ENCODE measurements around the gene SLAIN1. TPM values are rescaled to one million over a fixed set of nuclear protein-coding genes. Genes with fewer than 3 reads are reported as not detected.

The SLAIN1 gene
- total RNA-seq, 3 donors from 2014 or later (not counting 1 experiment from before 2014, with no cell fraction given): 14.9 to 29.0 (median 25.7) TPM

DNA sequence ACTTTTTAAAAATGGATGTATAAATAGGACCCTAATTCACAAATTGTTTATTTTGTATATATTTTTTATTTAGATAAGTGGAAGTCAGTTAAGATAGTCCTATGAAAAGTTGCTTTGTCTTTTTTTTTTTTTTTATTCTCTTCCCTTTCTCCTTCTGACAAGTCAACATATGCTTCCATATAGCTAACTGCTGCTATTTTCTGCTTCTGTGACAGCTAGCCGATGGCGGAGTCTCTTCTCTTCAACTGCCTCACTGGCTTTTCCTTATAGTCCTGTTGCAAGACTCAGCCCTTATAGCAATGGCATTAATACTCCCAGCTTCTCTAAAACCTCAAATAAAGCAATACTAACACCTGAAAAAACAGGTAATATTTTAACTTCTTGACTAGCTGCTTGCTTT, 45.3 kb downstream of the SLAIN1 start:
- Mint-ChIP-seq H3K4me3 (no peak overlapping the region), H3K4me1 (peaks cover 6 to 10% of the 10 kb centered on the region in 2 donors), H3K9me3 (no peaks in the 10 kb centered on the region), H3K27me3 (ENCODE audit: low read depth in 2 of 2) (no peaks in the 10 kb centered on the region), H3K27ac (no peak overlapping the region), H3K36me3 (no peaks in the 10 kb centered on the region)
- no peaks in the 10 kb centered on the region for H3K4me1 ChIP-seq (ENCODE audit: control insufficient read depth, insufficient read depth, low read length)
- H3K9me3 ChIP-seq (ENCODE audit: control insufficient read depth, insufficient read depth, low read length): no peaks in the 10 kb centered on the region
- H3K27ac ChIP-seq (ENCODE audit: low read length): no peak overlapping the region
- 94% methylated on average over 2 of the region's 2 CpGs for WGBS (ENCODE audit: insufficient coverage)
- no peak for DNase-seq
- no peak overlapping the region for H3K4me3 ChIP-seq (ENCODE audit: low read length)
- intact Hi-C loops (cut with micrococcal nuclease): no loop called here
- no peaks in the 10 kb centered on the region for H3K27me3 ChIP-seq (ENCODE audit: control insufficient read depth, insufficient read depth, low read length)
- ATAC-seq: no peak
- TF ChIP-seq, protein P1, sequence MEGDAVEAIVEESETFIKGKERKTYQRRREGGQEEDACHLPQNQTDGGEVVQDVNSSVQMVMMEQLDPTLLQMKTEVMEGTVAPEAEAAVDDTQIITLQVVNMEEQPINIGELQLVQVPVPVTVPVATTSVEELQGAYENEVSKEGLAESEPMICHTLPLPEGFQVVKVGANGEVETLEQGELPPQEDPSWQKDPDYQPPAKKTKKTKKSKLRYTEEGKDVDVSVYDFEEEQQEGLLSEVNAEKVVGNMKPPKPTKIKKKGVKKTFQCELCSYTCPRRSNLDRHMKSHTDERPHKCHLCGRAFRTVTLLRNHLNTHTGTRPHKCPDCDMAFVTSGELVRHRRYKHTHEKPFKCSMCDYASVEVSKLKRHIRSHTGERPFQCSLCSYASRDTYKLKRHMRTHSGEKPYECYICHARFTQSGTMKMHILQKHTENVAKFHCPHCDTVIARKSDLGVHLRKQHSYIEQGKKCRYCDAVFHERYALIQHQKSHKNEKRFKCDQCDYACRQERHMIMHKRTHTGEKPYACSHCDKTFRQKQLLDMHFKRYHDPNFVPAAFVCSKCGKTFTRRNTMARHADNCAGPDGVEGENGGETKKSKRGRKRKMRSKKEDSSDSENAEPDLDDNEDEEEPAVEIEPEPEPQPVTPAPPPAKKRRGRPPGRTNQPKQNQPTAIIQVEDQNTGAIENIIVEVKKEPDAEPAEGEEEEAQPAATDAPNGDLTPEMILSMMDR (IDR thresholded peaks at IDR 0.05): no peak
- peaks cover 9% of the 10 kb centered on the region for H3K36me3 ChIP-seq (ENCODE audit: control insufficient read depth, insufficient read depth, low read length)

- intact Hi-C loops (cut with micrococcal nuclease): no loop called here
- 67% methylated on average over 1 of the region's 1 CpG for WGBS (ENCODE audit: insufficient coverage)
- Mint-ChIP-seq H3K27ac (no peak overlapping the region), H3K27me3 (ENCODE audit: low read depth in 2 of 2) (no peaks in the 10 kb centered on the region), H3K4me3 (no peak overlapping the region), H3K4me1 (peaks cover 3 to 4% of the 10 kb centered on the region in 2 donors), H3K9me3 (no peaks in the 10 kb centered on the region), H3K36me3 (no peaks in the 10 kb centered on the region)
- Histone ChIP-seq H3K9me3 (ENCODE audit: control insufficient read depth, insufficient read depth, low read length) (no peaks in the 10 kb centered on the region), H3K27me3 (ENCODE audit: control insufficient read depth, insufficient read depth, low read length) (no peaks in the 10 kb centered on the region), H3K4me3 (ENCODE audit: low read length) (no peak overlapping the region), H3K27ac (ENCODE audit: low read length) (no peak overlapping the region), H3K36me3 (ENCODE audit: control insufficient read depth, insufficient read depth, low read length) (peaks cover 9% of the 10 kb centered on the region), H3K4me1 (ENCODE audit: control insufficient read depth, insufficient read depth, low read length) (no peaks in the 10 kb centered on the region)
- ATAC-seq (no peak), DNase-seq (no peak)
- TF ChIP-seq, protein P1 (IDR thresholded peaks at IDR 0.05): no peak
Measured at GRCh38 chr13:77745784-77746183, 48.3 kb downstream of the SLAIN1 start.

- Mint-ChIP-seq H3K27me3 (ENCODE audit: low read depth in 2 of 2) (no peaks in the 10 kb centered on the region), H3K4me1 (peaks cover 8 to 9% of the 10 kb centered on the region in 2 donors), H3K36me3 (no peaks in the 10 kb centered on the region), H3K27ac (no peak overlapping the region), H3K9me3 (no peaks in the 10 kb centered on the region), H3K4me3 (no peak overlapping the region)
- Histone ChIP-seq H3K27ac (ENCODE audit: low read length) (no peak overlapping the region), H3K27me3 (ENCODE audit: control insufficient read depth, insufficient read depth, low read length) (no peaks in the 10 kb centered on the region), H3K4me3 (ENCODE audit: low read length) (no peak overlapping the region), H3K9me3 (ENCODE audit: control insufficient read depth, insufficient read depth, low read length) (no peaks in the 10 kb centered on the region), H3K4me1 (ENCODE audit: control insufficient read depth, insufficient read depth, low read length) (peaks cover 3% of the 10 kb centered on the region), H3K36me3 (ENCODE audit: control insufficient read depth, insufficient read depth, low read length) (peaks cover 8% of the 10 kb centered on the region)
- no peak for ATAC-seq
- no peak for DNase-seq
- TF ChIP-seq, protein P1 (IDR thresholded peaks at IDR 0.05): no peak
- 45% methylated on average over 2 of the region's 2 CpGs for WGBS (ENCODE audit: insufficient coverage)
- intact Hi-C loops (cut with micrococcal nuclease): no loop called here
Measured at GRCh38 chr13:77749344-77749880, 51.9 kb downstream of the SLAIN1 start.

All from natural killer cell (primary cell).